Measurements from ENCODE around the gene NOD1.
"Not testable (repeated sequence)": the region's sequence is repeated elsewhere in the genome, so short reads cannot be mapped to it uniquely, and the experiment has no call there.

The NOD1 gene

GRCh38 chr7:30502470-30503251 is 24.1 kb upstream of the NOD1 start:
- TF ChIP-seq CTCF (conservative IDR thresholded peaks at IDR 0.05; ENCODE audit: low read depth, low read length): no peak
- H3K4me3 ChIP-seq (ENCODE audit: low read length): no peak overlapping the region
- DNase-seq (ENCODE audit: low read depth): no peak

DNA sequence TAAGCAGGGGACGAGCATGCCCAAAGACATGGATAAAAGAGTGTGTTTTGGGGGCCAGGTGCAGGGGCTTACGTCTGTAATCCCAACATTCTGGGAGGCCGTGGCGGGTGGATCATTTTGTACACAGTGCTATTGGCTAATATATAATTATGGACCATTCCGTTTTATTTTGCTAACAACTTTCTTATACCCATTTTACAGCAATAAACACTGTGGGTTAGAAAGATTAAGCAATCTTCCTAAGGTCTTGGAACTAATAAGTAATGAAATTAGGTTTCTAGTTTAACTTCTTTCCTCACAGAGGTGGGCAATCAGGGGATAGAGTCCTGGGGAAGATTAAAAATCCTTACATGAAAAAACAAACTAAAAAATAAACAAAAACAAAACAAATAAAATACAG is 22.7 kb upstream of the NOD1 start:
- TF ChIP-seq CTCF (conservative IDR thresholded peaks at IDR 0.05; ENCODE audit: low read depth, low read length): no peak
- H3K4me3 ChIP-seq (ENCODE audit: low read length): no peak overlapping the region
- no peak for DNase-seq (ENCODE audit: low read depth)

GRCh38 chr7:30493228-30493627 is 14.6 kb upstream of the NOD1 start:
- DNase-seq (ENCODE audit: low read depth): no peak
- TF ChIP-seq CTCF (conservative IDR thresholded peaks at IDR 0.05; ENCODE audit: low read depth, low read length): no peak
- H3K4me3 ChIP-seq (ENCODE audit: low read length): no peak overlapping the region

DNA sequence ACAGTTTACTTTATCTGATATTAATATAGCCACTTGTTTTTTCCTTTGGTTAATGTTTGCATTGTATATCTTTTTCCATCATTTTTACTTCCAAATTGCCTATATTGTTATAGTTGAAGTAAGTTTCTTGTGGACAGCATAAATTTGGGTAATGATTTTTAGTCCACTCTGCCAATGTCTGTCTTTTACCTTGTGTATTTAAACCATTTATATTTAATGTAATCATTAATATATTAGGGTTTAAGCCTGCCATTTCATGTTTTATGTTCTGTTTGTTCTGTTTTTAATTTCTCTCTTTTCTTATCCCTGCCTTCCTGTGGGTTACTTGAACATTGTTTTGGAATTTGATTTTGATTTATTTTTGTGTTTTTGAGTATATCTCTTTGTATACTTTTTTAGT is 12.8 kb upstream of the NOD1 start:
- TF ChIP-seq CTCF (conservative IDR thresholded peaks at IDR 0.05; ENCODE audit: low read depth, low read length): no peak
- H3K4me3 ChIP-seq (ENCODE audit: low read length): no peak overlapping the region
- DNase-seq (ENCODE audit: low read depth): no peak

DNA sequence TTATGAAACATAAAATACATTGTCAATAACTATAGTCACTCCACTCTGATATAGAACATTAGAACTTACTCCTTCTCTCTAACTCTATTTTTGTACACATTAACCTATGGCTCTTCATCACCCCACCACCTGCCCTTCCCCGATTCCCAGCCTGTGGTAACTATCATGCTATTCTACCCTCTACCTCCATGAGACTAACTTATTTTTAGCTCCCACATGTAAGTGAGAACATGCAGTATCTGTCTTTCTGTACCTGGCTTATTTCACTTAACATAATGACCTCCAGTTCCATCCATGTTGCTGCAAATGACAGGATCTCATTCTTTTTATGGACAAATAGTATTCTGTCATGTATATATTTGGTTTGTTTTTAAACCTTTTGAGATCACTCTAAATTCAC is 8.8 kb upstream of the NOD1 start:
- H3K4me3 ChIP-seq (ENCODE audit: low read length): no peak overlapping the region
- DNase-seq (ENCODE audit: low read depth): no peak
- no peak for TF ChIP-seq CTCF (conservative IDR thresholded peaks at IDR 0.05; ENCODE audit: low read depth, low read length)

DNA sequence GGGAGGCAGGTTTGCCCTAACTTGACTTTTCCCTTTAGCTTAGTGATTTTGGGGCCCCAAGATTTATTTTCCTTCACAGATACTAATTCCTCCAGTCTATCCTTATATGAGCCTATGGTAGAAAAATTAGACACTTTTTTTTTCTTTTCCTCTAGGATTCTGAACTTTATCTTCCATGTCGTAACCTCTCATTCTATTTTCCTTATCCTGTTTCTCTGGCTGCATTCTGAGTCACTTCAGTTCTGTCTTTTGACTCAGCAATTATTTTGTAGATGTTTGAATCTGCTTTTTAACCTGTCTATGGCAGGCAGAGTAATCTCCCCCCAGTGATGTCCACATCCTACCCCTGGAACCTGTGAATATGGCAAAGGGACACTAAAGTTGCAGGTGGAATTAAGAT is 7.1 kb upstream of the NOD1 start:
- no peak for DNase-seq (ENCODE audit: low read depth)
- H3K4me3 ChIP-seq (ENCODE audit: low read length): no peak overlapping the region
- no peak for TF ChIP-seq CTCF (conservative IDR thresholded peaks at IDR 0.05; ENCODE audit: low read depth, low read length)

DNA sequence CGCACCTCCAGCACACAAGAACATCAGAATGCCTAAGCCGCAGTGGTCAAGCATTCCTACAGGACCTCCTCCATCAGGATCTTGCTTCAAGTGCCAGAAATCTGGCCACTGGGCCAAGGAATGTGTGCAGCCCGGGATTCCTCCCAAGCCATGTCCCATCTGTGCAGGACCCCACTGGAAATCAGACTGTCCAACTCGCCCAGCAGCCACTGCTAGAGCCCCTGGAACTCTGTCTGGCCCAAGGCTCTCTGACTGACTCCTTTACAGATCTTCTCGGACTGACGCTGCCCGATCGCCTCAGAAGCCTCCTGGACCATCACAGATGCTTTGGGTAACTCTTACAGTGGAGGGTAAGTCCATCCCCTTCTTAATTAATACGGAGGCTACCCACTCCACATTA is 2.8 kb upstream of the NOD1 start:
- not testable (repeated sequence) for DNase-seq (ENCODE audit: low read depth); H3K4me3 ChIP-seq (ENCODE audit: low read length)

Data from retinal pigment epithelial cell (primary cell).